Jurkat, Clone E6-1 (cell line): Measurements from ENCODE around the gene TXN2.
"Not testable (repeated sequence)": the region's sequence is repeated elsewhere in the genome, so short reads cannot be mapped to it uniquely, and the experiment has no call there.

ENCODE experiments used
- DNase-seq: peaks from one replicate; pipeline ENCODE4 v3.0.0-alpha.2; 2011; ENCODE audit warnings: low read depth, low spot score
- H3K4me3 ChIP-seq: 2 replicates; pipeline ENCODE4 v1.5.1; 2011; ENCODE audit warnings: mild to moderate bottlenecking, low read length, control low read depth, moderate library complexity

TXN2 gene

DNA sequence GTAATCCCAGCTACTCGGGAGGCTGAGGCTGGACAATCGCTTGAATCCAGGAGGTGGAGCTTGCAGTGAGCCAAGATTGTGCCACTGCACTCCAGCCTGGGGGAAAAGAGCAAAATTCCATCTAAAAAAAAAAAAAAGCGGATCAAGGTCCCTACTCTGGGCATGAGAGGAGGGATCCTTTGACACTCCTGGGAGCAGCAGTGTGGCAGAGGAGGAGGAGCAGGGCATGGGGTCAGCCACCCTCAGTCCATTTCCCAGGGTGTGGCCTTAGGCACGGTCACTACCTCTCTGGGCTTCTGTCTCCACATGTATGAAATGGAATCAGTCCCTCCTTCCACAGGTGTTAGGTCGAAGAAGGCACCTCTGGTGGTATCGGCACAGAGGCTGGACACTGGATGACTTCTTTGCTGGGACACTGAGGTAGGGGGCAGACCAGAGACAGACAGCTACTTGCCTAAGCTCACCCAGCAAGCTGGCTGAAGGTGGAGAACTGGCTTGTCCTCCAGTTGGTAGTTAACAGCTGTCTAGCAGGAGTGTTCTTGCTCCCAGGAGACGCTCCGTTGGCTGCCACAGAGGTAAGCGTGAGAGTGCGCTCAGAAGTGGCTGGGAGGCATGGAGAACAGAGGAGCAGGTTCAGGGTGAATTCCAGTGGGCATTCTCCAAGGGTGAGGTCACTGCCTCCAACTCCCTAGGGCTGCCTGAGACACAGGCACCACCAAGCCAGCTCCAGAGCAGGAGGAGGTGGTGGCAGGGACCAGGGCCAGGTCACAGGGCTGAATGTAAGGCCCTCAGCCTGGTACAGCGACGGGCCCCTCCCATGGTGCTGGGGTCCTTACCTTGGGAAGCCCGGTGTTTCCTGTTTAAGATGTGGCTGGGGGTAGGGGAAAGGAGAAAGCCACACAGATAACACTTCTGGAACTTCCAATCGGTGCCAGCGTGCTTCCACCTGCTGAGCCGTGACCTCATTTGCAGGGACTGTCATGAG, 19.5 kb downstream of the TXN2 start:
- no peak for DNase-seq
- H3K4me3 ChIP-seq: no peak overlapping the region

DNA sequence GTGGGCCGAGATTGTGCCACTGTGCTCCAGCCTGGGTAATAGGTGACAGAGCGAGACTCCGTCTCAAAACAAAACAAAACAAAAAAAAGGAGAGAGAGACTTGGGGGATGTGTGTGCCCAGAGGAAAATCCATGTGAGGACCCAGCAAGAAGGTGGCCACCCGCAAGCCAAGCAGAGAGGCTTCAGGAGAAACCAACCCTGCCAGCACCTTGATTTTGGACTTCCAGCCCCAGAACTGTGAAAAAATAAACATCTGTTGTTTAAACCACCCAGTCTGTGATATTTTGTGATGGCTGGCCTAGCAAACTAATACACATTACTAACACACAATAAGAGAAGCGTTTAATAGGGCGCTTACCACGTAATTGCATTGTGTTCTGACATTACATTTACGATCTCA, 21.2 kb downstream of the TXN2 start:
- H3K4me3 ChIP-seq: no peak overlapping the region
- no peak for DNase-seq

DNA sequence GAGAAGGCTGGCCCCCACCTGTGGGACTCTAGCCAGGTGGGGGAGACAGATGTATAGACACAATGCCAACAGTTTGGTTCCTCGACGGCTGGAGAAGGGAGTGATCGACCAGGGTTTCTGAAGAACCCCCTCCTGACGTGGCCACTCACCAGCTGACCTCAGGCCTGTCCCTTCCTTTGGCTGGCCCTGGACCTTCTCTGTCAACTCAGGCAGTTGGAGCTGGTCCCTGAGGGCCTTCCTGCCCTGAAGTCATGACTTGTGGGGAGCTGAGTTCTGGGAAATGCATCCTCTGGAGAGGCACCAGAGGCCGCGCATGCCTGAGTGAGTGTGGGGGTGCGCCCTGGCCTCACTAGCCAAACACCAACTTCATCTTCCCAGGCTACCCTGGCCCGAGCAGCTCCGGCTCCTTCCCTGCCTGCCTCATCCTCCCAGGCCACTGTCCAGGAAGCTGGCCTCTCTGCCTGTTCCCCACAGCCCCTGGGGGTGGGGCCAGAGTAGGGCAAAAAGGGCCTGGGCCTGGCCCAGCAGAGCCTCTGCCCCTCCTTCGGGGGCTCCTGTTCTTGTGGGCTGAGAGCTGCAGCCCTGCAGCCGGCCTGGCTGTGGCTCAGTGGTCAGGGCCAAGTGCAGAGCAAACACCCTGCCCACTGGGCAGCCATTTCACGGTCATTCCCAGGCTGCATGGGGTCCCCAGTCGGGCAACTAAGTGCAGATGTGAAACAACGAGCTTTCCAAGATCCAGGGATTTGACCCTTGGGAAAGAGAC, 23.6 kb downstream of the TXN2 start:
- no peak overlapping the region for H3K4me3 ChIP-seq
- no peak for DNase-seq

DNA sequence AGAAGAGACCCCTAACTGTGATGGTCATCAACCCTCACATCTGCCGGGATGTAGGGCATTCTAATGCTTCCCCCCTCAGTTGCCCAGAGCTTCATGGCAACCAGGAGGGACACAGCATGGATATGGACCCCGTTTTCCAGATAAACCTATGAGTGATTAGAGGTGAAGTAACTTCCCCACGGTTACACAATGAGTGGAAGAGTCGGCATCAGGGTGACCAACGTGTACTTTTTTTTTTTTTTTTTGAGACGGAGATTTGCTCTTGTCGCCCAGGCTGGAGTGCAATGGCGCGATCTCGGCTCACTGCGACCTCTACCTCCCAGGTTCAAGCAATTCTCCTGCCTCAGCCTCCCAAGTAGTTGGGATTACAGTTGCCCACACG, 25.0 kb downstream of the TXN2 start:
- H3K4me3 ChIP-seq: no peak overlapping the region
- no peak for DNase-seq

DNA sequence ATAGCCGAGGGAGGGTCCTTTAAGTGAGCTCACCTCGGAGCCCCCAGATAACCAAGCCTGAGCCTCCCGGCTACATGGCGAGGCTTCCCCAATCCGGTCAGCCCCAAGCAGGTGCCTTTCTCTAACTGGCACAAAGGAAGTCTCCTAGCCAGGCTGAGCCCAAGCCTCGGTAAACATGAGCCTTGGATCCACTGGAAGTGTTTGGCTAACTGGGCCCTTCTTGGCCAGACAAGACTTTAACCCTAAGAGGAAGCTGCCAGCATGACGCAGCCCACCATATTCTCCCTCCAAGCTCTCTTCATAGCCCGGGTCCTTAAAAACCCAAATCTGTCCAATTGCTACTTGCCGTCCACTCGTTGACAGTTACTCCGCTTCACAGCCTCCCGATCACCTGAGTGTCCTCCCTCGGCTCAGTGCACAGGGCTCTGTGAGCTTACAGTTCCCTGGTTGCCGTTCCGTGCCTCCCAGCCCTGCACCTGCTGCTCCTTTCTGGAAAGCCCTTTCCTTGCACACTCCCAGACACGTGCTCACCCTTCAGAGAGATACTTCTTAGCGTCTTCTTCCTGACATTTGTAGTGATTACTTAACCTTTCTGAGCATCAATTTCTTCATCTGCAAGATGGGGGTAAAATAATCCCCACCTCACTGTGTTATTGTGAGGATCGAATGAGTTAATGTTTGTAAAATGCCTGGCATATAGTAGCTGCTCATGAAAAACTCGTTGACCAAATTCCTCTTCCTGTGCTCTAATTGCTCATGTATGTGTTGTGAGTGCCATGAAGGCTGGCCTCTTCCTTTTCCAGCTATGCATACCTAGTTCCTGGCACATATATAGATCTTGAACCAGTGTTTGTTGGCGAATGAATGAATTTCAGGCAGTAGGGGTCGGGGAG, 25.6 kb downstream of the TXN2 start:
- peak overlapping the region; percentile 56 for H3K4me3 ChIP-seq
- DNase-seq: no peak

DNA sequence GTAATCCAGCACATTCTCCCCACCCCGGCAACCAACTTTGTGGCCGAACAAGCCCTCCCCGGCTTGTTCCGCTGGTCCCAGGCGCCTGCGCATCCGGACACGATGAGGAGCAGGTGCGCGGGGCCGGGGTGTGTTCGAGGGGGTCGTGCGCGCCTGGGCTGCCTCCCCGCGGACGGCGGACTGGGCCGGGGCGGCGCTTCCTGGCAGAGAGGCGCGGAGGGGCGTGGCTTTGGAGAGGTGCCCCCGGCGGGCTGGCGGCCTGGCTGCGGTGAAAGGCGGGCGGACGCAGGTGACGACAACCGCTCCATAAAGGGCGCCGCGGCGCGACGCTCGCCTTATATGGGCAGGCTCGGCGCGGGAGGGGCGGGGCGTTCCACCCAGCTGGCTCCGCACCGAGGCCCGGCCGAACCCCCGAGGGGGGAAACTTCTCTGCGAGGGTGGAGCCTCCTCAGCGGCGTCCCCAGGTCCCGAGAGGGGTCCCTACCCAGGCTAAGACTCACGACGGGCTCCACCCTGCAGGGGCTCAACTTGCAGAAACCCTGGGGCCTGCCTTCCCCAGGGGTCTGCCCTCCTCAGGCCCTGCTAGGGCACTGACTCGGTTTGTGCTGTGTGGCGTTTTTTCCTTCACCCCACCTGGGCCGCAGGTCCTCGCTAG, 26.4 kb downstream of the TXN2 start:
- DNase-seq: peak; percentile 93
- peak overlapping the region; percentile 66 for H3K4me3 ChIP-seq

DNA sequence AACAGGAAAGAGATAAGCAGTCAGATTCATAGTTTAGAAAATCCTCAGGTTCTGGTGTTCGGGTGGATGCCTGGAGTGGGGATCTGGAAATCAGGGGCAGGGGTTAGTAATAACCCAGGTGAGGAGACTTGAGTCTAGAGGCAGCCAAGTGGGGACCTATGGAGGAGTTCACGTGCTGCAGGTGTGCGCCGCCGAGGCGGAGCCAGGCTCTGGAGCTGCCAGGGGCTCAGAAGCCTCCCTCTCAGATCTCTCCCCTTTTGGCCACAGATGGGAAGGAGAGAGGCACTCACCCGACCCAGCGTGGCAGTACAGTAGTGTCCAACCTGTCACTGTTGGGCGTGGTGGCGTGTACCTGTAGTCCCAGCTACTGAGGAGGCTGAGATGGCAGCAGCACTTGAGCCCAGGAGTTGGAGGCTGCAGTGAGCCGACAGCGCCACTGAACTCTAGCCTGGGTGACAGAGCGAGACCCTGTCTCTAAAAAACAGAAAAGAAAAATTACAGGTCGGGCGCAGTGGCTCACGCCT, 27.5 kb downstream of the TXN2 start:
- DNase-seq: no peak
- no peak overlapping the region for H3K4me3 ChIP-seq

DNA sequence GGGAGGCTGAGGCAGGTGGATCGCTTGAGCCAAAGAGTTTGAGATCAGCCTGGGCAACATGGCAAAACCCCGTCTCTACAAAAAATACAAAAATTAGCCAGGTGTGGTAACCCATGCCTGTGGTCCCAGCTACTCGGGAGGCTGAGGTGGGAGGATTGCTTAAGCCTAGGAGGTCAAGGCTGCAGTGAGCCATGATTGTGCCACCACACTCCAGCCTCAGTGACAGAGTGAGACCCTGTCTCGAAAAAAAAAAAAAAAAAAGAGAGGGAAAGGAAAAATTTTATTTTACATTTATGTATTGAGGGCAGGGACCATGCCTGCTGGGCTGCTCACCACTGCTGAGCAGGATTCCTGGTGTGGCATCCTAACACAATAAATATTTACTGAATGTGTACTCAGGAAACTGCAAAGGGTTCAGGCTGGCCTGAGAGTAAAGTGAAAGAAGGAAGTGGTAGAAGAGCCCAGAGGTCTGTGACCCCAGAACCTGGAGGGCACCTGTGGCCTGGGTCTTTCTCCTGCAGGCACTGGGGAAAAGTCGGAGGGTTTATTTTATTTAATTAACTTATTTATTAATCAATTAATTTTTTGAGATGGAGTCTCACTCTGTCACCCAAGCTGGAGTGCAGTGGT, 28.3 kb downstream of the TXN2 start:
- not testable (repeated sequence) for H3K4me3 ChIP-seq, DNase-seq

DNA sequence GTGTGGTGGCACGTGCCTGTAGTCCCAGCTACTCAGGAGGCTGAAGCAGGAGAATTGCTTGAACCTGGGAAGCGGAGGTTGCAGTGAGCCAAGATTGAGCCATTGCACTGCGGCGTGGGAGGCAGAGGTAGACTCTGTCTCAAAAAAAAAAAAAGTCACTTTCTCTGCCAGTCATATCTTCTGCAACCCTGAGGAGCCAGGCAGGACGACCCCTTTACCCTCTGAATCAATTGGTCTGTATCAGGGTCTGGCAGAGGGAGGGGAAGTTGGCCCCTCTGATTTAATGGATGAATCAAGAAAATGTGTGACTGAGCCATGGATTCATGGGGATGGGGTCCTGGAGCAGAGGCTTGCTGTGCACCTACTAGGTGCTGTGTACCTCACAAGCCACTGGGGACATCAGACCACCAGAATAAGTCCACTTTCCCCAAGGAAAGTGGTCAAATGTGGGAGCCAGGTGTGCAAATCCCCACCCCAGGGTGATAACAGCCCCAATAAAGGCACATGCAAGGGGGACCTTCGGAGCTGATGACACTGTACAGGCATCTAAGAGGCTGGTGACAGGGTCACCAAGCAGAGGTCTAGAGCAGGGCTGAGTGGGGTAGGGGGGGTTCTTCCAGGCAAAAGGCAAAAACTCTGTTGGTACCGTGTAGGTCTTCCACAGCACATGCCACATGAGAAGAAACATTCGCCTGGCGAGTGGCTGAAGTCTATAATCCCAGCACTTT, 29.0 kb downstream of the TXN2 start:
- DNase-seq: no peak
- no peak overlapping the region for H3K4me3 ChIP-seq

DNA sequence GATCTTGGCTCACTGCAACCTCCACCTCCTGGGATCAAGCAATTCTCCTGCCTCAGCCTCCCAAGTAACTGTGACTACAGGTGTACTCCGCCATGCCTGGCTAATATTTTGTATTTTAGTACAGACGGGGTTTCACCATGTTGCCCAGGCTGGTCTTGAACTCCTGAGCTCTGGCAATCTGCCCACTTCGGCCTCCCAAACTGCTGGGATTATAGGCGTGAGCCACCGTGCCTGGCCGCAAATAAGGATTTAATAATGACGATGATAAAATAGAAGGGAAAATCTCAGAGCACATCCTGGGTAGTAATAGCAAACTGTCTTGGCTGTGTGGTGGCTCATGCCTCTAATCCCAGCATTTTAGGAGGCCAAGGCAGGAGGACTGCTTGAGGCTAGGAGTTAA, 30.5 kb downstream of the TXN2 start:
- DNase-seq, H3K4me3 ChIP-seq: not testable (repeated sequence)

DNA sequence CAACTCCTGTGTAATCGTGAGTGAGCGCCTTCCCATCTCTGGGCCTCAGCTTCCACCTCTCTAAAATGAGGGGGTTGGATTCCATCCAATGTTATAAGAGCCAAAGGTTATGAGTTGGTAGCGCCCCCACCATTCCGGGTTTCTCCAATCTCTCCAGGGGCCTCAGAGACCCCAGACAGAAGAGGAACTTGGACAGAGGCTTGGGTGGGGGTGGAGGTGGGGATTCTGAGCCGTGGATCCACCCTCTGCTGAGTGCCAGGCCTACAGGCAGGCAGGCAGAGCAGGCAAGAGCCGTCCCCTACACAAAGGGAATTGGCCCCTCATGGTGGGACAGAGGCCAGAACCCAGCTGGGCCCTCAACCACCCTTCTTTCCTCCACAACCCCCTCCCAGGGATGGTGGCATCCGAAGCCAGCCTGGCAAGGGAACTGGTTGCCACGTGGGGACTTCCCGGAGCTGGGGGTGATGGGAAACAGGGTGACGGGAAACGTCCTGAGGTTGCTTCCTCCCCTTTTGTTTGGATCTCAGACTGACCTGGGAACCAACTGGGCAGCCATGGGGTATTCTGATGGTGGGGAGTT, 31.8 kb downstream of the TXN2 start:
- no peak for DNase-seq
- no peak overlapping the region for H3K4me3 ChIP-seq

DNA sequence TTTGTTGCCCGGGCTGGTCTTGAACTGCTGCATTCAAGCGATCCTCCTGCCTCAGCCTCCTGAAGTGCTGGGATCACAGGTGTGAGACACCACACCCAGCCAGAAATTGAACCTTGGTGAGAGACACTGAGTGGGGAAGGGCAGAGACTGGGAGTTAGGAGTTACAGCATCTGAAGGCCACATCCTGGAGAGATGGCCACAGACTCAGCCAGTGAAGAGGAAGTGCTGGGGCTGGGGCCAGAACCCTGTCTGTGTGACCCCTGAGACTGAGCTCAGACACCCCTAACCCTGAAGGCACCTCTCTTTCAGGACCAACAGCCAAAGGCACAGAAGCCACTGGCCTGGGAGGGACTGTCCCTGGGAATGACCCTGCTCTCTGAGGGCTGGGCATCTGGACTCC, 33.8 kb downstream of the TXN2 start:
- no peak overlapping the region for H3K4me3 ChIP-seq
- DNase-seq: no peak

DNA sequence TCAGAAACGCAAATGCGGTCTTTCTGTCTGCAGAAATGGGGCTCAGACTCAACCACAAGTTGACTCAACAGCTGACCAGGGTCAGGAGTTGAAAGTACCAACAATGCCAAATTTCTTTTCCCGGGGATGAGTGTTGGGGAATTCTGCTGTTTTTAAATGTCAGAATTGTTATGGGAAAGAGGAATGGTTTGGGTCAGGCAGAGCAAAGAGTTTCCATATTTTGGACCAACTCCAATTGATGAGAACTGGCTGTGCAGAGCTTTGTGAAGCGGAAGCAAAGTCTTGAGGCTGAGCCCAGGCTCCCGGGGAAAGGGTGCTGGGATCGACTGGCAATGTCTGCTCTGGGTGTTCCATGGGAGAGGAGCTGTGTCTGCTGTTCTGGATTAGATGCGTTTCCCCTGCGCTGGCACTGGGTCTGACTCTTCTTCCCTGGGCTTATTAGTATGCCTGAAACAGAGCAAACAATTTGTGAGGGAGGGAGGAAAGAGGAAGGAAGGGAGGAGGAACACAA, 36.2 kb downstream of the TXN2 start:
- no peak for DNase-seq
- no peak overlapping the region for H3K4me3 ChIP-seq

DNA sequence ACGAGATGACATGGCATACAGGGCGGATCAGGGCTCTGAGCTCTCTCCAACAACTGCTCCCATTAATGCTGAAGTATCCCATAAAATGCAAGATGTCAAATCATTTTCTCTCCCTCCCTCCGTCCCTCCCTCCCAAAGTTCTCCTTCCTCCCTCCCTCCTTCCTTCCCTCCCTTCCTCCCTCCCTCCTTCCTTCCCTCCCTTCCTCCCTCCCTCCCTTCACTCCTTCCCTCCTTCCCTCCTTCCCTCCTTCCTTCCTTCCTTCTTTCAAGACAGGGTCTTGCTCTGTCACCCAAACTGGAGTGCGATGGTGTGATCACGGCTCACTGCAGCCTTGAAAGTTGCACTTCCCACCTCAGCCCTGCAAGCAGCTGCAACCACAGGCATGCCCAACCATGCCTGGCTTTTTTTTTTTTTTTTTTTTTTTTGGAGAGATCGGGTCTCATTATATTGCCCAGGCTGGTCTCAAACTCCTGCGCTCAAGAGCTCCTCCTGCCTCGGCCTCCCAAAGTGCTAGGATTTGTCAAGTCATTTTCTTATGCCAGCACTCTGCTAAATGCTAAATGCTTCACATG, 38.2 kb downstream of the TXN2 start:
- DNase-seq: peak; percentile 47
- H3K4me3 ChIP-seq: no peak overlapping the region

DNA sequence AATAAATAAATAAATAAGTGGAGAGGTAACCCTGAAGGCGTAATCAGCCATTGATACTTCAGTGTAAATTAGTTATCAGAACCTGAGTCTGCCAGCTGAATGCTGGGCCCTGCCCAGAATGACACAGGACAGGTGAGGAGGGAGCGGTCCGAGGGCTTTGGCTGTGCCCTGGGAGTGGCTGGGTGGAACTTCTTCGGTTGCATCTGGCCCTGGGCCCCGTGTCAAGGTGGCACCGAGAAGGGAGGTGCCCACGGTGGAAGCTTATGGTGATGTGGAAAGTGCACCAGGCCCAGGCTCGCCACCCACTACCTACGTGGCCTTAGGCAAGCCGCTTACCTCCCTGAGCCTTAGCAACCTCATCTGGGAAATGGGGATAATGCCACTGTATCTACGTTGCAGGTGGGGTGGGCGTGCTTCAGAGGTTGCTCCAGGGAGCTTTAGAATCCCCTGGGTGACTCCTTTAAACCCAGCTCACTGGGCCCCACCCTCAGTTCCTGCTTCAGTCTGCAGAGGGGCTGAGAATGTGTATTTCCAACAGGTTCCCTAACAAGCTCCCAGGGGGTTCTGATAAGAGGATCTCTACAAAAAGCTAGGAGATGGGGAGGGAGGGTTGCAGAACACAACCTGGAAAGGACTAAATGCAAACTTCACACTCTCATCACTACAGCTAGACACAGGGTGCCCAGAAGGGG, 38.8 kb downstream of the TXN2 start:
- DNase-seq: no peak

DNA sequence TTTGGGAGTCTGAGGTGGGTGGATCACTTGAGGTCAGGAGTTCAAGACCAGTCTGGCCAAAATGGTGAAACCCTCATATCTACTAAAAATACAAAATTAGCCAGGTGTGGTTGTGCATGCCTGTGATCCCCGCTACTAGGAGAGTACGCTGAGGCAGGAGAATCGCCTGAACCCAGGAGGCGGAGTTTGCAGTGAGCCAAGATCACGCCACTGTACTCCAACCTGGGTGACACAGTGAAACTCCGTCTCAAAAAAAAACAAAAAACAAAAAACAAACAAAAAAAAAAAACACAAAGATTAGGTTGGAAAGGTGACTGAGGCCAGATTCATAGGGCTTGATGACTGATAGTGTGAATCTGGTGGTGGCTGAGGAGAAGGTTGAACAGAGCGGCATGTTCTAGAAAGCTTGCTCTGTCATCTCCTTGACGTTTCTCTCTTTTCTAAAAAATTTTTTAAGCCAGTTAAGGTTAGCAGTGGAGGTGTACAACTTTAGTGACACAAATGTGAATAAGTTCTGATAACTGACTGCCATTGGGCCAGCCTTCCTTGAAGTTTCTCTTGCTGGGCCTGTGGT, 40.9 kb downstream of the TXN2 start:
- no peak for DNase-seq
- H3K4me3 ChIP-seq: no peak overlapping the region

More for the DNA sequence above, 38.8 kb downstream of the TXN2 start:
- no peak overlapping the region for H3K4me3 ChIP-seq
